Colon (tissue), 2 donors: ENCODE data around the gene RAD52.

Experiments used
- FAIRE-seq: peaks from 2 replicates; lab custom pipeline; 2012; peaks lifted over from hg19 to GRCh38; lab: Jason Lieb, UNC
- donor health status: control.
- donor health status: control.

The RAD52 gene

DNA sequence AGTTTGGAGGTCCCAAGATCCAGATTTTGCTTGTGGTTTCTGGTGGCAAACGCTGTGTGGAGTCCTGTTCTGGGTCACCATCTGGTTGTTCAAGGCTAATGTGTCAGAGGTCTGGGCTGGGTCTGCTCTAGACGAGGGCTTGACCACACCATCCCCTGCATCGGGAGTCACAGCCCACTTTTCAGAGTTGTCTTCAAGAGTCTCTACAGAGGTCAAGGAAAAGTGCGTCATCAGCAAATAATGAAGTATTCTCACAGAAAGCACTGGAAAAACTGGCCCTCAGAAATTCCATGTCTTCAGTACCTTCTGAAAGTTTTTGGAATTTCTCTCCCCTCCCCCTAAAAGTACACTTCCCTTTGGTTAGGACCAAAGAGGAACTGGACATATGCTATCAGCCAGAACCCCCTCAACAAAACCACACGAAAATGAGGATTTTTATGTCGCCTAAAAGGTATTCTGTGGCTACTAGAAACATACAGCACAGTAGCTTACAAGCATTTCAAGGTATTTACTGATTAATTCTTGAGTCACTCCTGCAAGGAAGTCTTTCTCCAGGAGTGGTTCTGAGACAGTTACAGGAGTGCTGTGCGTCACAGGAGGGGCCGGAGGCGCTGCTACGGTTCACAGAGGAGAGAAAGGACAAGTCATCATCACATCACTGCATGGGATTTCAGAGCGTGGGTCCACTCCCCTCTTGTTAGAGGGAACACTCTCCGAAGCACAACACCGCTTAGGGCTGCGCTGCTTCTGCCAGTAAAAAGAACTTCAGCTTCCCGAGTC lies 35.4 kb downstream of the RAD52 start:
- no peak for FAIRE-seq

DNA sequence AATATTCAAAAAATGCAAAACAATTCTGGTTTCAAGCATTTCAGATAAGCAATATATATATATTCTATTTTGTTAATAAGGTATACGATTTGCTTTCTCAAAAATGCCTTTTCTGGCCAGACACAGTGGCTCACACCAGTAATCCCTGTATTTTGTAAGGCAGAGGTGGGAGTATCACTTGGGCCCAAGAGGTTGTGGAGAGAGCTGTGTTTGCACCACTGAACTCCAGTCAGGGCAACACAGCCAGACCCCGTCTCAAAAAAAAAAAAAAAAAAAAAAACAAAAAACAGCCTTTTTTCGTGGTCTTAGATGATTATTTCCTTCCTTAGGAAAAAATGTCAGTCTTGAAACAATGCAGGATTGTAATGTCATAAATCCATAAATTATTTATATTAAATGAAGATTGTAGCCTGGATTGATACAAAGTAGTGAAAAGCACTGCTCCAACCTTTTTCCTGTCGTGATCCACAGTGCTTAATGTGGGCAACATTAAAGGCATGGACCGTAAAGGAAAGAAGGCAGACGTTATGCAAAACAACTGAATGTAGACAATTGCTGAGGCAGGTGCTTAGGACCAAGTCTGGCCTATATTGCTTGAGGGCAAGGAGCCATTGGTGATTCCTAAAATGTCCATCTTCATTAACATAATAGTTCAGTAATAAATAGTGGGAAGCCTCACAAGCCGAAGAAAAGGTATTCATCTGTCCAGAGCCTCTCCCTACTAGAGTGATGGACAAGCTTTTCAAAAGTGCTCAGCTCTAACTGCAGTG lies 36.8 kb downstream of the RAD52 start:
- FAIRE-seq, result no peak

DNA sequence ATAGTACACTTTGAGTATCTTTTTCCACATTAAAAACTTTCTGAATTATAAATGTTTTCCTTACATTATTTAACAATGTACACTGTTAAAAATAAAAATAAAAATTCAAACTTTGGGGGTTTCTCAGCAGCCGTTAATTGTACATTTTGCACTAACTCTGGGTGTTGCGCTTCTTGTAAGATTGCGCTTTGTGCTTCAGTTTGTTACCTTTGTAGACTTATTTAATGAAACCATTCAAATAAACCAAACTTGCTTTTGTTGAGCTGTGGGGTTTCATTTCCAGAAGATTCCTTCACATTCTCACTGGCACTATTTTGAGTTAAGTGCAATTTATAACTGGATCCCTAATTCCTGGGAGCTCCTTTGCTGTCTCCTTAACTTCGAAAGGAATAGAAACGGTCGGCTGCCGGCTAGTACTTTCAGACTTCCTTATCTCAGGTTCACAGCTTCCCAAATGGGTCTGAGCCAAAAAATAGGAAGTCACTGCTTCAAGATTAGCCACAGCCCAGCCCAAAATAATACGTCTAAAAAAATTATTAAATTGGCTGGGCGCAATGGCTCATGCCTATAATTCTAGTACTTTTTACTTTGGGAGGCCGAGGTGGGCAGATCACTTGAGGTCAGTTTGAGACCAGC lies 38.2 kb downstream of the RAD52 start:
- FAIRE-seq, result no peak

DNA sequence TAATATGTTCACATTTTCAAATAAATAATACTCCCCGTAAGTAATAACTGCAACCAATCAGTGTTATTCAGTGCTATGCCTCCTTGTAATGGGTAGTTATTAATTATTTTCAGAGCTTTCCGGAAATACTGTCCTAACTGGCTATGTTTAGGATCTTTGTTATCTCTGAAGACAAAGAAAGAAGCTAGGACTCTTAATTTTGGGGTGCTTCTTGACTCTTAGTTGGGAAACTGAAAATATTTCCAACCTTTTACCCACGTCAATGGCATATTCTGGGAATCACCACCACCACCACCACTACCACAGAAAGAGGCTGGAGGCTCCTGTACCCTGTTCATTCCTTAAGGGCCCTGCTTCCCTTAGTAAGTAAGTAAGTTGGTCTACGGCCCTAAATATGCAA lies 39.1 kb downstream of the RAD52 start:
- no peak for FAIRE-seq

DNA sequence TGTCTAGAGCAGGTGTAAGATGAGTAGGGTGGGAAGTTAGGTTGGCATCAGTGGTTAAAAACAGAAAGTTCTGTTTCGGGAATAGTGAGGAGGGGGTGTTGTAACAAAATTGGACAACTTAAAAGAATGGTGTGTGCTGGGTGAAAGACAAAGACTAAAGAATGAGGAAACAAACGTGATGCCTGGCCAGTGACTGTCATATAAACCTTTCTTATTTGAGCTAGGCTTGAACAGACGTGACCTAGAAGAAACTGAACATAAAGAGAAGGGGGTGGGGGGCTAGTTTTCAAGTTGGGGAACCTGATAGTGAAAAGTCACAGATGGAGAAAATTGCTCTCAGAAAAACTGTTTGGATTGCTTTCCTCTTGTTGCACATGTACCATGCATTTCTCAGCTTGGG lies 39.6 kb downstream of the RAD52 start:
- no peak for FAIRE-seq

DNA sequence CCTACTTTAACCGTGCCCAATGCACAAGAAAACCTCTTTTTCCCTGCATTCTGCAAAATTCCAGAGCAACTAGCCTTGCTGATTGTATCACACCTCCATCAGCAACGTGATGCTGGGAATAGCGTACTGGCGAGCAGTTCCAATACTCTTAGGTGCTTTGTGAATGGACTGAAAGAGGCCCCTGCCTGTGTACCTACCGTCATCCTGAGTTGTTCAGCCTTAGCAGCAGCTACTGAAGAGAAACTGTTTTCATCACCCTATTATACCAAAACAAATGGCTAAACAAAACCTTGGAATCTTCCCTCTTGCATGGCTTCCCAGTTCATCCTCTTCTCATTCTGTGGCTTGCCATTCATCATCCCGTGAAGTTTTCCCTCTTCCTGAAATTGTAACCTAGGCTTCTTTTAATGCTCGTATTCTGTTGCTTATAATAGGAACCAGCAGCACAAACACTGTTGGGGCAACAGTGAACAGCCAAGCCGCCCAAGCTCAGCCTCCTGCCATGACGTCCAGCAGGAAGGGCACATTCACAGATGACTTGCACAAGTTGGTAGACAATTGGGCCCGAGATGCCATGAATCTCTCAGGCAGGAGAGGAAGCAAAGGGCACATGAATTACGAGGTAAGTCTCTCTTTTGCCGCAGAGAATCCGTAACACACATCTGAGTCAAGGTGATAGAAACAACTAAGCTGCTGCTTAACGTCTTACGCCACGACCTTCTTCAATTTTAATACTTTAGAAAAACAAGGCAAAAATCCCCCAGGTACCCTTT lies 41.9 kb downstream of the RAD52 start:
- no peak for FAIRE-seq

DNA sequence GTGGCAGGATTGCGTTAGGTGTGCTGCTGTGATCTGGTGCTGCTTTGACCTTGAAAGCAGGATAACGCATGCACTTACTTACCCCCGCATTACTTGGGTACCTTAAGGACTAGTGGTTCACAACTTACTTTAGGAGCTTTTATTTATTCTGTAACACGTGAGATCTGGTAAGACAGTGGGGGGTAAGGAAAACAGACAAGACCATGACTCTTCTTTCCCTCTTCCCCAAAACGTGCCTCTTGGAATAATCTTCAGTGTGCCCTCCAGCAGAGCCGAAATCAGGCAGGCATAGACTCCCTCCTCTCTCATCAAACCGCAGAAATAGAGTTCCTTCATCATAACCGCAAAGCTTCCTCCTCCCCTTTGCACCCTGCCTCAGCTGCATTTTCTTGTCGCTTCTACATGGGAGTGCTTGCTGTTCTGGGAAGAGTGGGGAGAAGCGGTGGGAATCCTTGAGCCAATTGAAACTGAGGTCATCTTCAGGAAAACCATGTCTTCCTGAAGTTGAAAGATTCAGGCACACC lies 43.4 kb downstream of the RAD52 start:
- FAIRE-seq, result no peak

DNA sequence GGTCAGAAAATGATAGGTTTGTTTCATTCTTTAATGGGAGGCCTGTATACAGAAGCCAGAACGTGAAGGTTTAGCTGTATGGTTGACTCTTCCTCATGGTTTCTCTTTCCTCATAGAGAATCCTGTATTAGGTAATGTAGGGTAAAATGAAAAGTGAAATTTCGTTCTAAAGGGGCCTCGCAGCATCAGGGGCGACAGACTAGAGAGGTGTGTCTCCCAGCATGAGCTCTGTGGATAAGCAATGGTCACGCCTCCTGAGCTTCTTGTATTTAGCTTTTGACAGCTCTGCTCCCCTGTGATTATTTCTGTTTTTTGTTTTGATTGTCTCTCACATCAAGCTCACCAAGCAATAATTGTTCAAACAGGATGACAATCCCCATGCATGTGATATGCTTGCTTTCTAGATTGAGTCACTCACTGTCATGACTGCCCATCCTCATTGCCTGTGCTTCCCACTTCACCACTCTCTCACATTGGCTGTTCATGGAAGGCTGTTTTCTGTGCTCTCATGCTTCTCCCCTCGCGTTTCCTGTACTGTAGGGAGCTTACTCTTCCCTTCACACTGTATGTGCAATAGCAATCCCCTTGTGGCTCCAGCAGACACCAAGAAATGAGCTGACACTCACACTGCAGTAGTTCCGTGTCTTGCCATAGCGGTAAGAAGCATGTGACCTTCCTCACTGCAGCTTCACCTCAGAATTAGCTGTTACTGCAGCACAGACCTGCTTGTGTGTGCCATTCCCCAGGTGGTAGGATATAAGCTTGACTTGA lies 44.0 kb downstream of the RAD52 start:
- no peak for FAIRE-seq

DNA sequence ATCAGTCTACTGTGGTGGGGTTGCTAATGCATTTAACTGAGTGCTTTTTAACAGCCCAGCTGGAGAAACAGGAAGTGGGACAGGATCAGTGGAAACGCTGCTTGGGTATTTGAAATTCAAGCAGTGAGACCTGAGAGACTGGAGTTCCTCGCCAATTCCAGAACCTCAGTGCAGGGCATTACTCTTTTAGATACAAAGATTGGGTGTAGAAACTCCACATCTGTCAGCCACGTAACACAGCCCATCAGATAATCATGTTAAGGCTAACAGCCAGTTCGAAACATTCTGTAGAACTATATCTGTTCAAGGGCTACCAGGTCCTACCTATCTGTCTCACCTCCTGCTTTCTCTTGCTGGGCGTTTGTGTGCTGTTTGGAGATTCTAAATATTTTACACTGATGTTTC lies 45.5 kb downstream of the RAD52 start:
- no peak for FAIRE-seq

DNA sequence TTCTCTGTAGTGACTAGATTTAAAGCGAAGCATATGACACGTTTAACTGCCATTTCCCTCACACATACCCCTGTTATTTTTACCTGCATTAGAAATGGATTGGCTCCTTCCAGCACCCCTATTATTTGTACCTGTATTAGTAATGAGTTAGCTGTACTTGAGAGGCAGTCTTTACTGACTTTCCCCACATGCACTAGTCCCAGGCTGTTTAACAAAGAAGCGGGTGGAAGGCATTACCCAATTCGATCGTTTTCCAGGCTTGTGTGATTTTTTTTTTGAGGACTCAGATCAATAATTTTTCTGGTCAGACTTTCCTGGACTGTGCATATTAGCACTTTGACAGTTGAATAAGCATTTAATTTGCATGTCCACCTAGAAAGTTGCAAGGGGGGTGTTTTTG lies 46.4 kb downstream of the RAD52 start:
- no peak for FAIRE-seq

DNA sequence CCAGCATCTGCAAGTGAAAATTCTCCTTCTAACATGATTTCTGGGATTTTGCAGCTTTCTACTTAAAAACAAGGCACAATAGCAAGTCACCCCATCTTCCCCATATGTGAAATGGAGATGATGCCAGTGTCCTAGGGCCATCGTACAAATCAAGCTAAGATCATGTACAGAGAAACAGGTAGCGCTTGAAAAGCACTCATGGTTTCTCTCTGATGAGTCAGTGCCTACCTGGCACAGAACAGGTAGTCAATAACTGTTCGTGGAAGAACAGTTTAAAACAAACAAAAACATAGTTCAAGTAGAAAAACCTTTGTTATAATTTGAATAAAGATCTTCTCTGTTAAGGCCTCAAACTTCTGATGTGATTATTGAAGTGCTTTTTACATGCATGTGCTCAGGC lies 46.9 kb downstream of the RAD52 start:
- no peak for FAIRE-seq

DNA sequence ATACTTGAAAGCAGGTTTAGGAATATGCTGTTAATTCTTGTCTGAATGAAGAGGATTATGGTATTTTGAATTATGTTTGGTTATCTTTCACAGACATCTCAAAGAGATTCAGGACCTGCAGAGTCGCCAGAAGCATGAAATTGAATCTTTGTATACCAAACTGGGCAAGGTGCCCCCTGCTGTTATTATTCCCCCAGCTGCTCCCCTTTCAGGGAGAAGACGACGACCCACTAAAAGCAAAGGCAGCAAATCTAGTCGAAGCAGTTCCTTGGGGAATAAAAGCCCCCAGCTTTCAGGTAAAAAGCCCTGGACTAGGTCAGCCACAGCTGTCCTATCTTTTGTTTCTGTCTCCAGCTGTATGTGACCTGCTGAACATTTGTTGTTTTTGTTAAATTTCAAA lies 52.1 kb downstream of the RAD52 start:
- no peak for FAIRE-seq

DNA sequence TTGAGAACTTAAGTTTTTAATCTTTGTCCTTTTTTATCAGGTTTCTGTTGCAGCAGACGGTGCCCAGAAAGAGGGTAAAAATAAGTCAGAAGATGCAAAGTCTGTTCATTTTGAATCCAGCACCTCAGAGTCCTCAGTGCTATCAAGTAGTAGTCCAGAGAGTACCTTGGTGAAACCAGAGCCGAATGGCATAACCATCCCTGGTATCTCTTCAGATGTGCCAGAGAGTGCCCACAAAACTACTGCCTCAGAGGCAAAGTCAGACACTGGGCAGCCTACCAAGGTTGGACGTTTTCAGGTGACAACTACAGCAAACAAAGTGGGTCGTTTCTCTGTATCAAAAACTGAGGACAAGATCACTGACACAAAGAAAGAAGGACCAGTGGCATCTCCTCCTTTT lies 53.5 kb downstream of the RAD52 start:
- no peak for FAIRE-seq

DNA sequence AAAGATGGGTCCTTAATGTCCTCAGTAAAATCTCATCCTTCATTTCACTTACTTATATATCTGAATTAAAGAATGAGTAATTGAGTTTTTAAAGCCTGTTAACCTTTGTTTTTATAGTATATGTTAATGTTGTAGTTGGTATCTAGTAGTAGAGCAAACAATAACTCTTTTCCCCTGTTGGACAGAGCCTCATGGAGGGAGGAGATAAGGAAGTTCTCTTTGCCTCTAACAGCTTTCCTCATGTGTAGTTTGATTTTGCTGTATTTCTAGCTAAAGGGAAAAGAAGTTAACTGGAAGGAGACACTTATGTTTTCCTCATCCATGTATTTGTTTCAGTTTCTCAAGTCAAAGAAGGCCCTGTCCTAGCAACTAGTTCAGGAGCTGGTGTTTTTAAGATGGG lies 55.3 kb downstream of the RAD52 start:
- no peak for FAIRE-seq

DNA sequence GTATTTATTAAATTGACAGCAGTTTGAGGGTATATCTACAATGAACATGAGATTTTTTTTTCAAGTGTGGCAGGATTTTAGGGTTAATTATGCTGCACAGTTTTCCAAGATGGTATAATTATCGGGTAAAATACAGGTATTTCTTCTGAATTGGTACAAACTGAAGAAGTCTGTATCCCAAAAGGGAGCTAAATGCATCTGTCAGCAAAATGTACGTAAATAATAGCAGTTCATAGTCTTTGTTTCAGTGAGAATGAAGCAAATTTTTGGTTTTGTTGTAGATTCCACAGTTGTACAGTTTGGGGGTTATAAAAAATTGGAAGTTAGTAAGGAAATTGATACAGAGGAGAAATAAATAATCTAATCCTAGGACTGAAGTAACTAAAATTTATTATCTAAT lies 63.3 kb downstream of the RAD52 start:
- FAIRE-seq, result no peak

DNA sequence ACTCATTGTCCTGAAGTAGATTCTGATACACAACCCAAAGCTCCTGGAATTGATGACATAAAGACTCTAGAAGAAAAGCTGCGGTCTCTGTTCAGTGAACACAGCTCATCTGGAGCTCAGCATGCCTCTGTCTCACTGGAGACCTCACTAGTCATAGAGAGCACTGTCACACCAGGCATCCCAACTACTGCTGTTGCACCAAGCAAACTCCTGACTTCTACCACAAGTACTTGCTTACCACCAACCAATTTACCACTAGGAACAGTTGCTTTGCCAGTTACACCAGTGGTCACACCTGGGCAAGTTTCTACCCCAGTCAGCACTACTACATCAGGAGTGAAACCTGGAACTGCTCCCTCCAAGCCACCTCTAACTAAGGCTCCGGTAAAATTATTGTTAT lies 63.8 kb downstream of the RAD52 start:
- no peak for FAIRE-seq

DNA sequence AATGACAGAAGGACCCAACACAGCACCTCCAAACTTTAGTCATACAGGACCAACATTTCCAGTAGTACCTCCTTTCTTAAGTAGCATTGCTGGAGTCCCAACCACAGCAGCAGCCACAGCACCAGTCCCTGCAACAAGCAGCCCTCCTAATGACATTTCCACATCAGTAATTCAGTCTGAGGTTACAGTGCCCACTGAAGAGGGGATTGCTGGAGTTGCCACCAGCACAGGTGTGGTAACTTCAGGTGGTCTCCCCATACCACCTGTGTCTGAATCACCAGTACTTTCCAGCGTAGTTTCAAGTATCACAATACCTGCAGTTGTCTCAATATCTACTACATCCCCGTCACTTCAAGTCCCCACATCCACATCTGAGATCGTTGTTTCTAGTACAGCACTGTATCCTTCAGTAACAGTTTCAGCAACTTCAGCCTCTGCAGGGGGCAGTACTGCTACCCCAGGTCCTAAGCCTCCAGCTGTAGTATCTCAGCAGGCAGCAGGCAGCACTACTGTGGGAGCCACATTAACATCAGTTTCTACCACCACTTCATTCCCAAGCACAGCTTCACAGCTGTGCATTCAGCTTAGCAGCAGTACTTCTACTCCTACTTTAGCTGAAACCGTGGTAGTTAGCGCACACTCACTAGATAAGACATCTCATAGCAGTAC lies 64.6 kb downstream of the RAD52 start:
- FAIRE-seq, result no peak

DNA sequence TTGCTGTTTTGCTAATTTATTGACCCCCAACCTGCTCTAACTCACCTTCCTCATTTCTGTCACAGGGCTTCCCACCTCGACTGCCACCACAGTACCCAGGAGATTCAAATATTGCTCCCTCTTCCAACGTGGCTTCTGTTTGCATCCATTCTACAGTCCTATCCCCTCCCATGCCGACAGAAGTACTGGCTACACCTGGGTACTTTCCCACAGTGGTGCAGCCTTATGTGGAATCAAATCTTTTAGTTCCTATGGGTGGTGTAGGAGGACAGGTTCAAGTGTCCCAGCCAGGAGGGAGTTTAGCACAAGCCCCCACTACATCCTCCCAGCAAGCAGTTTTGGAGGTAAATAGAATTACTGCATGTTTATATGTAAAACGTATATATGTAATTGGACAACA lies 68.8 kb downstream of the RAD52 start:
- FAIRE-seq, result no peak

DNA sequence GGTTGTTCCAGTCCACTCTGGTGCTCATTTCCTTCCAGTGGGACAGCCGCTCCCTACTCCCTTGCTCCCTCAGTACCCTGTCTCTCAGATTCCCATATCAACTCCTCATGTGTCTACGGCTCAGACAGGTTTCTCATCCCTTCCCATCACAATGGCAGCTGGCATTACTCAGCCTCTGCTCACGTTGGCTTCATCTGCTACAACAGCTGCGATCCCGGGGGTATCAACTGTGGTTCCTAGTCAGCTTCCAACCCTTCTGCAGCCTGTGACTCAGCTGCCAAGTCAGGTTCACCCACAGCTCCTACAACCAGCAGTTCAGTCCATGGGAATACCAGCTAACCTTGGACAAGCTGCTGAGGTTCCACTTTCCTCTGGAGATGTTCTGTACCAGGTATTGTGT lies 69.9 kb downstream of the RAD52 start:
- FAIRE-seq, result no peak

DNA sequence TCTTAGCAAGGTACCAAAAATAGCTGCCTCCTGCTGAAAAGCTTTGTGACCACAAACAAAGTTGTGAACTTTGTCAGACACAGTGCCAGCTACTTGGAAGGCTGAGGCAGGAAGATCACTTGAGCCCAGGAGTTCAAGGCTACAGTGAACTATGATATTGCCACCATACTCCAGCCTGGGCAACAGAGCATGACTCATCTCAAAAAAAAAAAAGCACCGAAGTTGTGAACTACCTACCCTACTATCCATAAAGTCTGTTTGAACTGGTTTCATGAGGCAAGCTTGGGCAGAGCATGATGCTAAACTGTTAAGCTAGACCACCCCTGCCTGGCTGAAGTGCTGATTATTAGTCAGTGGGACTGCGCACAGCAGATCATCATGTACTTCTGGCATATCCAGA lies 75.5 kb downstream of the RAD52 start:
- no peak for FAIRE-seq

DNA sequence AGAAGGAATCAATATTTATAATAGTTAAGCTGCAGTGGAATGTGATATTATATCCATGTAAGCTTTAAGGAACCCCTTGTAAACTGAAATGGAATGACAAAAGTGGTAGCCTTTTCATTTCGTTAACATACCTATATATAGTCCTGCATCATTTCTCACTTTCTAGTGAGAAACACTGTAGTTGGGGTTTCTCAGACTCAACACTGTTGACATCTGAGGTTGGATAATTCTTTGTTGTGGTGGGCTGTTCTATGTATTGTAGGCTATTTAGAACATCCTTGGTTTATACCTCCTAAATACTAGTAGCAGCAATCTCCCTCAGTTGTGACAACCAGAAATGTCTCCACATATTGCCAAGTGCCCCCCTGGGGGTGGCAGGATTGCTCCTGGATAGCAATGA lies 79.1 kb downstream of the RAD52 start:
- FAIRE-seq, result no peak
